Mammary epithelial cell (primary cell): Measurements from ENCODE around the gene AHRR.

Source experiments
- EZH2 ChIP-seq: IDR thresholded peaks from 2 replicates; pipeline ENCODE4 v1.6.1; 2012; ENCODE audit warnings: low read length, inconsistent platforms, borderline replicate concordance
- TF ChIP-seq, protein P1 (sequence below), 2 donors: IDR thresholded peaks in 1 of 2; conservative IDR thresholded peaks in 1 of 2; 2 replicates each; pipeline ENCODE4 v1.5.1; 2011 to 2012; ENCODE audit warnings: inconsistent platforms in 2 of 2, low read length in 2 of 2, mild to moderate bottlenecking in 2 of 2, control low read depth in 1 of 2, low read depth in 1 of 2; ENCODE audit not compliant: insufficient read depth in 1 of 2; ENCODE audit errors: extremely low read depth in 1 of 2

DNA sequence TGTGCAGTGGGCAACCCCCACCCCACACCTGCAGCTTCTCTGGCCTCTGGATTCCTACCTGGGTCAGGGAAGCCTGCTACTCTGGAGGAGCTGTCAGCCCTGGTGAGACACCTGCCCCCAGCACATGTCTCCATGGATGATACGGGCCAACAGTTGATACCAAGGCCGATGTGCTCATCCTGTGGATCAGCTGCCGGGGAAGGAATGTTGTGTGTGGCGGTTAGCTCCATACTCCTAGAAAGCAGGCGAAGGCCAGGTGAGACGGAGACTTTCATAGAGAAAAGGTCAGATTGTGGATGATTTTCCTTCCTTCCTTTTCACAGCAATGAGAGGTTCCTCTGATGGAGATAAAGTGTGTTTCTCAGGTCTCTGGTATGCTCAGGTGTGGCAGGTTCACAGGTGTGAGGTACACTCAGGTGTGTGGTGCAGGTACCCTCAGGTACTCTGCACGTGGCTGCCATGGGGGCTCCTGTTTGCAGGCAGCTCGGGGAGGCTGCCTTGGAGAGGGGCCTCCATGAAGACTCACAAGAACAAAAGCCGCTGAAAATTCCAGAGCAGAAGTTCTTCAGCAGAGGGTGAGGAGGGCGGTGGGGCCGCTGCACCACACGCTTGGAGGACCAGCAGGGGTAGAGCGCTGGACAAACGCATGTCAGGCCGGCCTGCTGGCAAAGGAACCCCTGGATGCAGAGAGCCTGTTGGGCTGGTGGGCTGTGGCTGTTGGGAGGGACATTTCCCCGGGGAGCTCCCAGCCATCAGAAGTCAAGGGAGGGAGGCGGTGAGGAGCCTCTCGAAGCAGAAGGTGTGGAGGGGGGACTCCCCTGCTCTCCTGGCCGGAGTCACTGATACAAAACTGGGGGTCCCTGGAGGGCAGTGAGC lies 5.1 kb upstream of the AHRR start:
- TF ChIP-seq, protein P1, sequence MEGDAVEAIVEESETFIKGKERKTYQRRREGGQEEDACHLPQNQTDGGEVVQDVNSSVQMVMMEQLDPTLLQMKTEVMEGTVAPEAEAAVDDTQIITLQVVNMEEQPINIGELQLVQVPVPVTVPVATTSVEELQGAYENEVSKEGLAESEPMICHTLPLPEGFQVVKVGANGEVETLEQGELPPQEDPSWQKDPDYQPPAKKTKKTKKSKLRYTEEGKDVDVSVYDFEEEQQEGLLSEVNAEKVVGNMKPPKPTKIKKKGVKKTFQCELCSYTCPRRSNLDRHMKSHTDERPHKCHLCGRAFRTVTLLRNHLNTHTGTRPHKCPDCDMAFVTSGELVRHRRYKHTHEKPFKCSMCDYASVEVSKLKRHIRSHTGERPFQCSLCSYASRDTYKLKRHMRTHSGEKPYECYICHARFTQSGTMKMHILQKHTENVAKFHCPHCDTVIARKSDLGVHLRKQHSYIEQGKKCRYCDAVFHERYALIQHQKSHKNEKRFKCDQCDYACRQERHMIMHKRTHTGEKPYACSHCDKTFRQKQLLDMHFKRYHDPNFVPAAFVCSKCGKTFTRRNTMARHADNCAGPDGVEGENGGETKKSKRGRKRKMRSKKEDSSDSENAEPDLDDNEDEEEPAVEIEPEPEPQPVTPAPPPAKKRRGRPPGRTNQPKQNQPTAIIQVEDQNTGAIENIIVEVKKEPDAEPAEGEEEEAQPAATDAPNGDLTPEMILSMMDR (conservative IDR thresholded peaks at IDR 0.05 in 1 of 2, IDR thresholded peaks at IDR 0.05 in 1 of 2; ENCODE audit: extremely low read depth in 1 of 2, insufficient read depth in 1 of 2, low read depth in 1 of 2, low read length in 2 of 2) = no peak
- TF ChIP-seq EZH2 = no peak
